ENCODE results near the gene PRAME.

DNA sequence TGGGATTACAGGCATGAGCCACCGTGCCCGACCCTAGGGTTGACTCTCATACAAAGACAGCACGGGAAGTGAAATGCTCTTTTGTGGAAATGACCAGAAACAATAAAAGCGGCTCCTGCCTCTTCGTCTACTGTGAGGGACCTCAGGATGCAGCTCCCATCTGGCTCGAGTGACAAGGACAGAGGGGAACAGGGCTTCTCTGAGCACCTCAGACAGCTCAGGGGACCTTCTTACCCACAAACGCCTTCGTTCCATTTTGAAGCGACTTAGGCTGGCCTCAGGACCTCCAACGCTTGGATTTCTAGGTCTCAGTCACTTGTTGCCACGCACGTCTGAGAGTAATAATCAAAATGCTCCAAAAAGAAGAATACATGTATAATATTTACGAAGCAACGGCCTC is 2.5 kb downstream of the PRAME start:
- TF ChIP-seq, protein P1, sequence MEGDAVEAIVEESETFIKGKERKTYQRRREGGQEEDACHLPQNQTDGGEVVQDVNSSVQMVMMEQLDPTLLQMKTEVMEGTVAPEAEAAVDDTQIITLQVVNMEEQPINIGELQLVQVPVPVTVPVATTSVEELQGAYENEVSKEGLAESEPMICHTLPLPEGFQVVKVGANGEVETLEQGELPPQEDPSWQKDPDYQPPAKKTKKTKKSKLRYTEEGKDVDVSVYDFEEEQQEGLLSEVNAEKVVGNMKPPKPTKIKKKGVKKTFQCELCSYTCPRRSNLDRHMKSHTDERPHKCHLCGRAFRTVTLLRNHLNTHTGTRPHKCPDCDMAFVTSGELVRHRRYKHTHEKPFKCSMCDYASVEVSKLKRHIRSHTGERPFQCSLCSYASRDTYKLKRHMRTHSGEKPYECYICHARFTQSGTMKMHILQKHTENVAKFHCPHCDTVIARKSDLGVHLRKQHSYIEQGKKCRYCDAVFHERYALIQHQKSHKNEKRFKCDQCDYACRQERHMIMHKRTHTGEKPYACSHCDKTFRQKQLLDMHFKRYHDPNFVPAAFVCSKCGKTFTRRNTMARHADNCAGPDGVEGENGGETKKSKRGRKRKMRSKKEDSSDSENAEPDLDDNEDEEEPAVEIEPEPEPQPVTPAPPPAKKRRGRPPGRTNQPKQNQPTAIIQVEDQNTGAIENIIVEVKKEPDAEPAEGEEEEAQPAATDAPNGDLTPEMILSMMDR (IDR thresholded peaks at IDR 0.05; ENCODE audit: low read length): no peak
- no peak for TF ChIP-seq EZH2 (optimal IDR thresholded peaks at IDR 0.05; ENCODE audit: low read depth, low read length)
- TF ChIP-seq EZH2phosphoT487 (IDR thresholded peaks at IDR 0.05; ENCODE audit: low read length): no peak
